Measurements from ENCODE around the gene UNC5CL. TPM values are rescaled to one million over a fixed set of nuclear protein-coding genes. Genes with fewer than 3 reads are reported as not detected.
"Not testable (repeated sequence)": the region's sequence is repeated elsewhere in the genome, so short reads cannot be mapped to it uniquely, and the experiment has no call there.

The UNC5CL gene
- total RNA-seq, 2 donors from 2014 or later = 0.42 to 0.52 TPM

- intact Hi-C loops (cut with DNase I); DNase-seq (ENCODE audit: low spot score): not testable (repeated sequence)
Observed at GRCh38 chr6:41015860-41016259, 23.2 kb downstream of the UNC5CL start.

- intact Hi-C loops (cut with DNase I) = no loop called here
- no peak for DNase-seq (ENCODE audit: low spot score)
Observed at GRCh38 chr6:41014780-41015179, 24.2 kb downstream of the UNC5CL start.

- intact Hi-C loops (cut with DNase I) = no loop called here
- DNase-seq (ENCODE audit: low spot score) = no peak
Observed at GRCh38 chr6:41013466-41014153, 25.4 kb downstream of the UNC5CL start.

- intact Hi-C loops (cut with DNase I) = no loop called here
- DNase-seq (ENCODE audit: low spot score) = no peak
Observed at GRCh38 chr6:41011673-41012072, 27.3 kb downstream of the UNC5CL start.

DNA sequence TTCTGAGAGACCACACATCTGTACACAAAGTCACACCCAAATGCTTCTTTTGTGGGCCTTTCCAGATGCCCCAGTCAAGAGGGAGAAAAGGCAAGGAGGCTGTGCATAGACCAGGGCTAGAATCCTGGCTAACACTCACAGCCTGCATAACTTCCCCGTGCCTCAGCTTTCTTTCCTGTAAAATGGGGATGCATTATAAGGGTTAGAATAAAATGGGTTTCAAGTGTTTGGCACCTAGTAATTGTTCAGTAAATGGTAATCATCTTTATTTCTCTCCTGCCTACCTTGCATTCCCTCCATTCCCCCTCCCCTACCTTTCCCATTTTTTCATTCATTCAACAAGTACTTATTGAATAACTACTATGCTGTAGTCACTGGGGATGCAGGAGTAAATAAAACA lies 29.4 kb downstream of the UNC5CL start:
- intact Hi-C loops (cut with DNase I) = loop anchor here (5.0 kb wide), 1 partner anchor 58 kb away; no protein-coding TSS in a partner anchor

DNA sequence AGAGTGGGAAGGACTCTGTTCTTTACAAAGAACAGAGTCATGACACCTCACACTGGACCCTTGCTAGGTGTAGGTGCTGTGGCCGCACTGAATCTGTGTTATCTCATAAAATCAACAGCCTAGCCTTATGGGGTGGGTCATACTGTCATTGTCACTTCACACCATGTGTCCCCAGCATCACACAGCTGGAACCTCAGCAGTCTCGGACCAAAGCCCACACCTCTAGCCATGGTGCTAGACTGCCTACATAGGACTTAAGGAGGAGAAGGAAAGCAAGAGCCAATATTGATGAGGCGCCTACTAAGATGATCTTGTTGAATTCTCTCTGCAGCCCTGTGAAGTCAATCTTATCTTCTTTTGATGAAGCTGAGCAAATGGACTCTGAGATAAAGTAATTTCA lies 31.0 kb downstream of the UNC5CL start:
- intact Hi-C loops (cut with DNase I) = loop anchor here (5.0 kb wide), 1 partner anchor 59 kb away; no protein-coding TSS in a partner anchor
- DNase-seq (ENCODE audit: low spot score) = no peak

More for the DNA sequence above, 29.4 kb downstream of the UNC5CL start:
- no peak for DNase-seq (ENCODE audit: low spot score)

GRCh38 chr6:41006980-41007379 lies 32.0 kb downstream of the UNC5CL start:
- intact Hi-C loops (cut with DNase I) = loop anchor here (5.0 kb wide), 1 partner anchor 60 kb away; no protein-coding TSS in a partner anchor
- DNase-seq (ENCODE audit: low spot score) = not testable (repeated sequence)

DNA sequence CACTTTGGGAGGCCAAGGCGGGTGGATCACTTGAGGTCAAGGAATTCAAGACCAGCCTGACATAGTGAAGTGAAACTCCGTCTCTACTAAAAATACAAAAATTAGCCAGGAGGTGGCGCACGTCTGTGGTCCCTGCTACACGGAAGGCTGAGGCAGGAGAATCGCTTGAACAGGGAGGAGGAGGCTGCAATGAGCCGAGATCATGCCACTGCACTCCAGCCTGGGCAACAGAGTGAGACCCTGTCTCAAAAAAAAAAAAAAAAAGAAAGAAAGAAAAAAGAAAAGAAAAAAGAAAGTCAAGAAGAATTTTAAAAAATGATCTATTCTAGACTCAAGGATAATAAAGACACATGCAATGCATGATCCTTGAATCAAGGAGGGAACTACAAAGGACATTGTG lies 32.8 kb downstream of the UNC5CL start:
- not testable (repeated sequence) for DNase-seq (ENCODE audit: low spot score)
- intact Hi-C loops (cut with DNase I) = loop anchor here (5.0 kb wide), 1 partner anchor 61 kb away; no protein-coding TSS in a partner anchor

DNA sequence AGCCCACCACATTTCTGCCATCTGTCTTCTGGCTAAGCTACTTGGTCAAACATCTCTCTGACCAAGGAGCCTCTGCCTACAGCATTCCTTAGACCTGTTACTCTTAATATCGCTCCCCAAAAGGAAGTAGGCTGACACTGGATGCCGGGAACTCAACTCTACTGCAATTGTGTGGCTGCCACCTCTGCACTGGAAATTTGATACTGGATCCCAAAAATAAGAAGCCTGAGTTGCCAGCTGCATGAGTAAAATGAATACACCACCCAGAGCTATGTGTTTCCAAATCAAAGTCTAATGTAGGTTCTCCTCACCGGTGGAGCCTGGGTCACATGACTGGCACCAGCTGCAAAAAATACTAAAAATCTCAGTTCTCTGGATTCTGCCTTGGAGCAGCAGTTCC lies 36.9 kb downstream of the UNC5CL start:
- no peak for DNase-seq (ENCODE audit: low spot score)
- intact Hi-C loops (cut with DNase I) = no loop called here

- no peak for DNase-seq (ENCODE audit: low spot score)
- intact Hi-C loops (cut with DNase I) = no loop called here
Observed at GRCh38 chr6:41000248-41000647, 38.8 kb downstream of the UNC5CL start.

DNA sequence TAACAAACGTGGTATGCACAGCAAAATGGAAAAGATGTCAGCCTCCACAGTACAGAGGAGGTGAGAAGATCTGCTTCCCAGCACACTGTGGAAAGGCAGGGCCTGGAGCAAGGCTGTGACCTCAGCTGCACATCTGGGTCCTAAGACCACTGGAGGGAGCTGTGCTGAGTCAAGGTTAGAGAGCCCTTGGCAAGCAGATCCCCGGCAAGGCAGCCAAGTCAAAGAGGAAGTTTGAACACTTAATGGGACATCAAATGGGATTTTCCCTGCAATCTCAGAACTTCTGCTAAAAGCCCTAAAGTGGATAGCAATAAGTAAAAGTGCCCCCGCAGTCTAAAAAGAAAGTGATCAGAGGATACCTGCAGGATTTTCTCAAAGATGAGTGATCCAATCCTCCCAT lies 39.5 kb downstream of the UNC5CL start:
- DNase-seq (ENCODE audit: low spot score) = peak; percentile 89
- intact Hi-C loops (cut with DNase I) = no loop called here

DNA sequence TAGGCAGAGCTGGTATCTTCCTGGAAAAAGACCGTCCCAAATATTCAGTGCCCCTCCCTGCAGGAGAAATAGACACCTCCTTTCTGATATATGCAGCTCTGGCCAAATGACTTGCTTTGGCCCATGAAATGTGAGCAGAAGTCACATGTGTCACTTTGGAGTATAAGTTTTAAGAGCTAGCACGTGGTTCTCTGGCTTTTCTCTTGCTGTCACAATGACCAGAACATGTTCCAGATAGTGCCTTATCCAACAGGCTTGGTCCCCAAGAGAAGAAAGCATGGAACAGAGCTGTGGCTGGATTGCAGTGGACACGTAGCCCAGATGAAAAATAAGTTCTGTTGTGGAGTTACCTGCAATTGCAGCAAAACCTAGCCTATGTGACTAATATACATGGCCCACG lies 40.4 kb downstream of the UNC5CL start:
- DNase-seq (ENCODE audit: low spot score) = no peak
- intact Hi-C loops (cut with DNase I) = no loop called here

DNA sequence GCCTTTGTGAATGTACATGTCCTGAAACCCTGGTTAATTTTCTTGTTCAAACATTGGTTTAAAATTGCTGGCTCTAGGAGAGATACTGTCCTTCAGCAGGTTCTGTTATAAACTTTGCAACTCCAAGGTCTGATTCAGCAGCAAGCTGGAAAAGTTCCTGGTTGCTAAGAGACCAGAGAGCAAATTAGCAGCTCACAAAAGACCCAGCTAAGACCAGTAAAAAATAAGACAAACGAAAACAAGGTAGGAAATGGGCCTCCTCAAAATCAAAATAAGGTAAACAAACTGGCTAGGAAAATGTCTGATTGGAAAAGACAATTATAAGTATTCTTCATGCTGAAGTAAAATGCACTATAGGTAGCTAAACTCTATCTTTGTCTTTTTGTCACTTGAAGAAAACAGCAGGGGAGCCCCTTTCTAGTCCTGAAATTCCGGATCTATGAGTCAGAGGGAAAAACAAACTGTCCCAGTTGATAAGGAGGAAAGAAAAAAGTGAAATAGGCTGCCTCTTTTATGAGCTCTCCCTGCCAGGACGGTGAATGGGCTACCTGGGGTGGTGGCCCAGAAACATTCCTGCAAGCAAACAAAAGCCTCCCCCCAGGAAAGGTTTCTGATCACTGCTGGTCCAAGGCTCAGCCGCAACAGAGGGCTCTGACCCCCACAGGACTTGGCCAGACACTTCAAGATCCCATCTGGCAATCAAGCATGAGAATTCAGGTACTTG lies 41.6 kb downstream of the UNC5CL start:
- no peak for DNase-seq (ENCODE audit: low spot score)

GRCh38 chr6:40996591-40997233 lies 42.3 kb downstream of the UNC5CL start:
- intact Hi-C loops (cut with DNase I) = no loop called here

More for the DNA sequence above, 41.6 kb downstream of the UNC5CL start:
- intact Hi-C loops (cut with DNase I) = no loop called here

DNA sequence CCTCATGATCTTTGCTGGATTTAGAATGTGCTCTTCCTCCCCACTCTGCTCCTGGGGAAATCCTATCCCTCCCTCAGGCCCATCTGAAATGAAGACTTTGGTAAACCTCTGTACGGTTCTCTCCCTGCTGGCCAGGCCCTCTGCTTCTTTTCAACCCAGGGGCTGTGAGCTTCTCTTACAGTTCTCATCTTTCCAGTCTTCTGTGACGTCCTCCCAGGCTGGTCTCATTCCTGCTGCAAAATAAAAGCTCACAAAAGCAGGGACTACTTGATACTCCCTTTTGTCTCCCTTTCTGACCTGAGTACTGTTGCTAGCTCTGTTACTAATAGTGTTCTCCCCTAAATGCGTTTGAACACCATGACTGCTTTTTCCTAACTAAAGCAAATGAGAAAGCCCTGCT lies 46.3 kb downstream of the UNC5CL start:
- DNase-seq (ENCODE audit: low spot score) = no peak
- intact Hi-C loops (cut with DNase I) = no loop called here

More at GRCh38 chr6:40996591-40997233, 42.3 kb downstream of the UNC5CL start:
- DNase-seq (ENCODE audit: low spot score) = no peak

DNA sequence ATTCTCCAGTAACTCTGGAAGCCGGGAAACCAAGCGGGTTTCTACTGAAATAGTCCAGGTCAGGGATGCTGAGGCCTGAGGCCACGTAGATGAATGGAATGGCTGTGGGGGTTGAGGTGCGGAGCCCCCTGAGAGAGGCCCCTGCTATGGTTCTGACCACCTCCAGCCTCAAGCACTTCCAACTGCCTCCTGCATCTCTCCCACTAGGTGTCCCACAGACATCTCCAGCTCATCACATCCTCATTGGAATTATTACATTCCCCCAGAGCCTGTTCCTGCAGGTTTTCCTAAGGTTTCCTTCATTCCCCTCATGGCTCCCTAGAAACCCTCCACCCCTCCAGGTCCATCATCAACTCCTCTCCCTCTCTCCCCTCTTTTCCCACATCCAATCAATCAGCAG lies 48.7 kb downstream of the UNC5CL start:
- intact Hi-C loops (cut with DNase I) = no loop called here

GRCh38 chr6:40989204-40990169 lies 49.5 kb downstream of the UNC5CL start:
- intact Hi-C loops (cut with DNase I) = no loop called here
- no peak for DNase-seq (ENCODE audit: low spot score)

More for the DNA sequence above, 48.7 kb downstream of the UNC5CL start:
- no peak for DNase-seq (ENCODE audit: low spot score)

DNA sequence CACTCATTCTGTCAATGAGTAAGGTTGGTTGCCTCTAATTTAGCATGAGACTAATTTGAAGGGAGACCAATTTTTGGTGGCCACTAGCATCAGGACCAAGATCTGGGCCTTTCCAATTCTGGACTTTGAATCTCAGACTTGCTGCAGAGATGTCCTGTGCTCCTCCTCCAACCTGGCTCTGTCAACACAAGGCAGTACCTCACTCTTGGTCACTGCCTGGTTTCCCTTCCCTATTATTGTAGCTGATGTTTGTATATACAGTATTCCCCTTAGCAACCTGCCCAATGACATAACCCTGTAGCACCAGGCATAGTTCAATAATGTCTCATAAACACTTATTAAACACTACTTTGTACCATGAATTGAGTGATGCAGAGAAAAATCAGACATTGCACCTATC lies 50.4 kb downstream of the UNC5CL start:
- no peak for DNase-seq (ENCODE audit: low spot score)

More for the DNA sequence above, 50.4 kb downstream of the UNC5CL start:
- intact Hi-C loops (cut with DNase I) = no loop called here
